Skin of body (tissue), 2 donors: ENCODE measurements around the gene ATP5ME. TPM values are rescaled to one million over a fixed set of nuclear protein-coding genes. Genes with fewer than 3 reads are reported as not detected.
"Not testable (repeated sequence)": the region's sequence is repeated elsewhere in the genome, so short reads cannot be mapped to it uniquely, and the experiment has no call there.

Source experiments
- DNase-seq: peaks from one replicate; lab custom pipeline; 2025; lab: John Stamatoyannopoulos, UW
- total RNA-seq: library from RNA; depleted of rRNA; stranded (reverse); fragments of >200 nt; gene quantifications from one replicate; pipeline ENCODE4 v1.2.3, GENCODE V29; 2014

ATP5ME gene
- 178 TPM for total RNA-seq

DNA sequence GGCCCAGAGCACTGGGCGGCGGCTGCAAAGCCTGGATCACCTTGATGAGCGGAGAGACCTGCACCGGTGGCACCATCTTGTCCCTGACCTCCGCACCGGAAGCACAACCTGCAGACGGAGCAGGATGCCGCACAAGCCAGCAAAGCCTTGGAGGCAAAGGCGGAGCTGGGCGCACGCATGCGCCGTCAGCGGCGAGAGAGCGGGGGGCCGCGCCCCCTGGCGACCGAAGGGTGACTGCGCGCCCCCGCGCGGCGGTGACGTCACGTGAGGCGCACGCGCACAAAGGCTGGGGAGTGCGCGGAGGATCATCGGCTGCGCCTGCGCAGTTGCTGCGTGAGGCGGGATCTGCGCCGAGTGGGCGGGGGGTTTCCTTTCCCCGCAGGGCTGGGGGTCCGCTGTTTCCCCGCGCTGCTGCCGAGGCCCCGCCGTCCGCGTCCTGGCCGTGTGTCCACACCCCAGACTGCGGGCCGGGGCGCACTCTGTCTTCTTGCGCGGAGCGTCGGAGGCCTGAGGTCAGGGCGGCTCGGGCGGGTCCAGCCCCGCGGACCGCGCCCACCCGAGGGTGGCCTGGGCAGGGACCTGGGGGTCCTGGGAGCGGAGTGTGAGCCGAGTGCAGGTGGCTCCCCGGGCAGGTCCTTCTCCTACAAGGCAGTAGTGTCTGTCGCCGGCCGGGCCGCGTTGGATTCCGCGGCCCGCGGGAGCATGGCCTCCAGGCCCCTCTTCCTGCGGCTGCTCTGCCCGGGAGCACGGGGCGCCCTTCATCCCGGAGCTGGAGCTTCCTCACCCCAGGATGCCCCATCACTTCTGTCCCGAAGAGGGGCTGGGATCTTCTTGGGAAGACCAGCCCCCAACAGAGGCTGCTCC, at the start of gene ATP5ME, which contains the start of gene MYL5:
ATP5ME (minus strand) TSS at position 105 of the 864 bp plus-strand sequence; CDS start at position 76, 29 bp downstream.
MYL5 (plus strand) TSS at position 371 of the 864 bp plus-strand sequence. CDS start 3,485 bp downstream, outside the sequence.
- peak; percentile 99 for DNase-seq

- DNase-seq, result no peak
Measured at GRCh38 chr4:722851-723360, 48.8 kb upstream of the ATP5ME start.

- no peak for DNase-seq
Measured at GRCh38 chr4:722169-722725, 48.2 kb upstream of the ATP5ME start.

DNA sequence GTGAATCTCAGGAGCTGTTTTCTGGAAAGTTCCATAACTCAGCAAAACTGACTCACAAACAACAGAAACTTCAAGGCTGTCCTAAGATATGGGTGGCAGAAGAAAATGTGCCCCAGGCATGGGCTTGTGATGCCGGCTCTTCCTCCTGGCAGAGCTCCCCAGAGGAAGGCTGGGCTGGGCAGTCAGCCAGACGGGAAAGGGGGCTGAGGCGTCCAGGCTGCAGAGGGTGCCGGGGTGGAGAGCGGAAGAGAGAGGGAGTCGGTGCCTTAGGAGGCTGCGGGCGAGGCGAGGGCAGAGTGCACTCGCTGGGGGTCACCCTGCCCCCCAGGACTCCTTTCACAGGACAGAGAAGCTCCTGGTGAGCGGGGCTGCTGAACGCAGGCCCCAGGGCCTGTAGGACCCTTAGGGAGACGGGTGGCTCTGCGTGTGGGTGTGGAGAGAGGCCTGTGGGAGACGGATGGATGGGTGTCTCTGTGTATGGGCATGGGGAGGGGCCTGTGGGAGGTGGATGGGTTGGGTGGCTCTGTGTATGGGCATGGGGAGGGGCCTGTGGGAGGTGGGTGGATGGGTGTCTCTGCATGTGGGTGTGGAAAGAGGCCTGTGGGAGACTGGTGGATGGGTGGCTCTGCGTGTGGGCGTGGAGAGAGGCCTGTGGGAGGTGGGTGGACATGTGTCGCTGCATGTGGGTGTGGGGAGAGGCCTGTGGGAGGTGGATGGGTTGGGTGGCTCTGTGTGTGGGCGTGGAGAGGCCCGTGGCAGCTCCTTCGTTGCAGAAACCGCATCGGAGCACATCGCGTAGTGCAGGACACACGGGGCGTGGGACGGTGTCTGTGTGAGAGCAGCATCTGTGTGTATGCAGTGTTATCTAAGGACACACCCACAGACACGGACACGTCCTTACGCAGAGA, 47.4 kb upstream of the ATP5ME start:
- DNase-seq, result no peak

DNA sequence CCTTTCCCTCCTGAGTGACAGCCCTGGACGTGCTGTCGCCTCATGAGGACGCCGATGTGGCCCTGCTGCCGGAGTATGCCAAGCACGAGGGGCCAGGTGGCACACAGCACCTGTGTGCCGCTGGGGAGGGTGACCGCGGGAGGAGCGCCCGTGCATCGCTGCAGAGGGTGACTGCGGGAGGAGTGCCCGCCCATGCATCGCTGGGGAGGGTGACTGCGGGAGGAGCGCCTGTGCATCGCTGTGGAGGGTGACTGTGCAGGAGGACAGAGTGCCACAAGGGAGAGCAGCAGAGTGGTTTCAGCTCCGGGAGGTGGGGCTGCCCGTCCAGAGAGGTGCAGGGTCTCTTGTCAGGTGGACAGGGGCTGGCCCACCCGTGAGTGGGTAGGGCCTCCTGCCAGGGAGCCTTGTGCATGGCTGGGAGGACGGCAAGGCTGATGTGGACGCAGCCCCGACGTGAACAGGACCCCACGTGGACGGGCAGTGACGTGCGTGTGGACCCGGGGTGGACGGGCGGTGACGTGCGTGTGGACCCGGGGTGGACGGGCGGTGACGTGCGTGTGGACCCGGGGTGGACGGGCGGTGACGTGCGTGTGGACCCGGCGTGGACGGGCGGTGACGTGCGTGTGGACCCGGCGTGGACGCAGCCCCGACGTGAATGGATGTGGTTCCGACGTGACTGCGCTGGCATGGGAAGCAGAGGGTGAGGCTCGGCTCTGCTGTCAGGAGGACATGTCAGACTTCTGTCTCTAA, 46.2 kb upstream of the ATP5ME start:
- DNase-seq, result no peak

GRCh38 chr4:718460-718859, 44.4 kb upstream of the ATP5ME start:
- no peak for DNase-seq

DNA sequence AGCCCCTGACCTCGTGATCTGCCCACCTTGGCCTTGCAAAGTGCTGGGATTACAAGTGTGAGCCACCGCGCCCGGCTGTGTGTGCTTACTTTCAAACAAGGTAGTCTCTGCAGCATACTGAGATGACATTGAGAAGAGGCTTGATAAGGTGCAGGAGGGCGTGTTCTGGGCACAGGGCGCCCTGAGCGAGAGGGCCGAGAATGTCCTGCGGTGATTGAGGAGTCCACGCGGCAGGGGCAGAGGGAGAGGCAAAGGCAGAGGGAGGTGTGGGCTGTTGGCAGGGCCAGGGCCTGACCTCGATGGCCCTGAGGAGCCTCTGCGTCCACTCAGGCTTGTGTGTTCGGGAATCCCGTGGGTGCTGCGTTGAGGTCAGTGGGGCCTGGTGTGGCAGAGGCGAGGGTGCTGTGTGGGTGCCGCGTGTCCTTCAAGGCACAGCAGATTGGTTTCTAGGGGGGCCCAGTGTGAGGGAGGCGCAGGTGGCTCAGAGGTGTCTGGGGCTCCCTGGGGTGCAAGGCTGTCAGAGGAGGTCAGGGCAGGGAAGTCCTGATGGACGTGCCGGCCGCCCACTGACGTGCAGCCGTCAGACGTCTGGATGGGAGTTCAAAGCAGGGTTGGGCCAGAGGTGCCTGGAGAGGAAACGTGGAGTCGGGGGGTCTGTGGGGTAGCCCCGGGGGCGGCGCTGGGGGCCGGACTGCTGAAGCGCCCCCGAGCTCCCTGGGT, 43.7 kb upstream of the ATP5ME start:
- no peak for DNase-seq

- DNase-seq, result no peak
Measured at GRCh38 chr4:714087-714486, 40.0 kb upstream of the ATP5ME start.

DNA sequence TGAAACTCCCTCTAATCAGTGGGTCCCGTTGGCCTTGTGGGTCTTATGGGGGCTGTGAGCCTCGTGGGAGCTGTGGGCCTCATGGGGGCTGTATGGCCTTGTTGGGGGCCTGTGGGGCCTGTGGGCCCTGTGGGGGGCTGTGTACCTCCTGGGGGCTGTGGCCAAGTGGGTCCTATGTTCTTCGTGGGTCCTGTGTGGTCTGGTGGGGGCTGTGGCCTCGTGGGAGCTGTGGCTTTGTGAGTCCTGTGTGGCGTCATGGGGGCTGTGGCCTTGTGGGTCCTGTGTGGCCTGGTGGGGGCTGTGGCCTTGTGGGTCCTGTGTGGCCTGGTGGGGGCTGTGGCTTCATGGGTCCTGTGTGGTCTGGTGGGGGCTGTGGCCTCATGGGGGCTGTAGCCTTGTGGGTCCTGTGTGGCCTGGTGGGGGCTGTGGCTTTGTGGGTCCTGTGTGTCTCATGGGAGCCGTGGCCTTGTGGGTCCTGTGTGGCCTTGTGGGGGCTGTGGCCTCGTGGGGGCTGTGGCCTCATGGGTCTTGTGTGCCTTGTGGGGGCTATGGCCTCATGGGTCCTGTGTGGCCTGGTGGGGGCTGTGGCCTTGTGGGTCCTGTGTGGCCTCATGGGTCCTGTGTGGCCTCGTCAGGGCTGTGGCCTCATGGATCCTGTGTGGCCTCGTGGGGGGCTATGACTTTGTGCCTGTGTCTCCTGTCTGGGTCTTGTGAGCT, 39.0 kb upstream of the ATP5ME start:
- no peak for DNase-seq

- no peak for DNase-seq
Measured at GRCh38 chr4:712093-712492, 38.0 kb upstream of the ATP5ME start.

DNA sequence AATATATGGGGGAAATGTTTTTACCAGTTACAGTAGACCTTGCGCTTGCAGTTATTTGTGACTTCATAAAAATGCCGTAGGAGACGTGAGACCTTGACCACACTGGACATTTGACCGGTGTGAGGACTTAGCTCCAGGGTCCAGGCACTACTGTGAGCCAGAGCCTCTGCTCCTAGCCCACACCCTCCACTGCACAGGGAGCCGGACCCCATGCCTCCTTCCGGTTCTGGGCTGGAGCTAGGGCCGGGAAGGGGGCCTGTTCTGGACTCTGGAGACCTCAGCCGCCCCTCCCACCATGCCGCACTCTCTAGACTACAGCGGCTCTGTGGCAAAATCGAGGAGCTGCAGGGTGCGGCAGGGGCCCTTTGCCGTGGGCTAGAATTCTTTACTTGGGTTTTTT, 36.8 kb upstream of the ATP5ME start:
- DNase-seq, result no peak

DNA sequence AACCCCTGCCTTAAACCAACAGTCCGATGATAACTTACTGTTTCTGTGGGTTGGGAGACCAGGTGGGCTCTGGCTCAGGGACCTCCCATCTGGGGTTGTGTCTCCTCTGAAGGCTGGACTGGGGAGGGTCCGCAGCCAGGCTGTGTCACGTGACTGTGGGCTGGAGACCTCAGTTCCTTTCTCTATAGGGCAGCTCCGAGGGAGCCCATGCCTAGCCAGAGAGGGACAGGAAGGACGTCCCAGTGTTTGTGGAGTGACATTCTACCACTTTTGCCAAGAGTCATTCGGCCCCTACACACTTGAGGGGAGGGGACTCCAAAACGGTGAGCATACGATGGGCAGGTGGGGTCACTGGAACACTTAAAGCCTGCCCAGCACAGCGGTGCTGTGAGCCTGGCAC, 36.0 kb upstream of the ATP5ME start:
- no peak for DNase-seq

- DNase-seq, result no peak
Measured at GRCh38 chr4:709348-709747, 35.3 kb upstream of the ATP5ME start.

GRCh38 chr4:708631-708933, 34.5 kb upstream of the ATP5ME start:
- no peak for DNase-seq

GRCh38 chr4:707929-708630, 34.0 kb upstream of the ATP5ME start:
- DNase-seq, result no peak

DNA sequence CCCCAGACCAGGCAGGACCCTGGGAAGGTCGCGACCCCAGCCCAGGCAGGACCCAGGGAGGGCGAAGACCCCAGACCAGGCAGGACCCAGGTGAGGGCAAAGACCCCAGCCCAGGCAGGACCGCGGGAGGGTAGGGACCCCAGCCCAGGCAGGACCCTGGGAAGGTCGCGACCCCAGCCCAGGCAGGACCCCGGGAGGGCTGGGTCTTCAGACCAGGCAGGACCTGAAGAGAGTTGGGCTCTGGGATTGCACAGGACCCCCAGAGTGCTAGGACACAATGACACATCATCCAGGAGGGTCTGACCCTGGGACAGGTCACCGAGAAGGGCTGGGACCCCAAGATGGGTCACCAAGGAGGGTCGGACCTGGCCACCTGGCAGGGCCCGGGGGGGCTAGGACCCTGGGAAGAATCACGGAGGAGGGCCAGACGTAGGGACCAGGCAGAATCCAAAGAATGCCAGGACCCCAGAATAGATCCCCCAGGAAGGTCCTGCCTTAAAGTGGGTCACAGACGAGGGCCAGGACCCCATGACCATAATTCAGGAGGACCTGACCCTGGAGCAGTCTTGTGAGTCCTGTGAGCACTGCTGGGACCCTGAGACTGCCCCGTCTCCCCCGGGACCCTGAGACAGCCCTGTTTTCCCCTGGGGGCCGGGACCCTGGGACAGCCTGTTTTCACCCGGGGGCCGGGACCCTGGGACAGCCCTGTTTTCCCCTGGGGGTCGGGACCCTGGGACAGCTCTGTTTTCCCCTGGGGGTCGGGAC, 32.9 kb upstream of the ATP5ME start:
- DNase-seq, result no peak

DNA sequence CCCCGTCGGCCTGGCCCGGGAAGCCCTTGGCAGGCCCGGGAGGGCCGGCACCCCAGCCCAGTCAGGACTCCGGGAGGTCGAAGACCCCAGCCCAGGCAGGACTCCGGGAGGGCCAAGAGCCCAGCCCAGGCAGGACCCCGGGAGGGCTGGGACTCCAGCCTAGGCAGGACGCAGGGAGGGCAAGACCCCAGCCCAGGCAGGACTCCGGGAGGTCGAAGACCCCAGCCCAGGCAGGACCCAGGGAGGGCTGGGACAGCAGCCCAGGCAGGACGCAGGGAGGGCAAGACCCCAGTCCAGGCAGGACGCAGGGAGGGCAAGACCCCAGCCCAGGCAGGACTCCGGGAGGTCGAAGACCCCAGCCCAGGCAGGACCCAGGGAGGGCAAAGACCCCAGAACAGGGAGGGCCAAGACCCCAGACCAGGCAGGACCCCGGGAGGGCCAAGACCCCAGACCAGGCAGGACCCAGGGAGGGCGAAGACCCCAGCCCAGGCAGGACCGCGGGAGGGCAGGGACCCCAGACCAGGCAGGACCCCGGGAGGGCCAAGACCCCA, 32.1 kb upstream of the ATP5ME start:
- not testable (repeated sequence) for DNase-seq
